OCI-LY1 (cell line): Measurements from ENCODE around the gene FAXC.

Experiments
- H2AFZ ChIP-seq: fragments of 200-600 bp; sonication (generic), shearing (Covaris generic); 2 replicates; pipeline ENCODE4 v1.6.0; 2014; ENCODE audit warnings: antibody characterized with exemption, mild to moderate bottlenecking, low read length
- H3F3A ChIP-seq: fragments of 200-600 bp; sonication (generic), shearing (Covaris generic); 2 replicates; pipeline ENCODE4 v1.6.0; 2014; ENCODE audit warnings: mild to moderate bottlenecking, antibody characterized with exemption, low read length, moderate library complexity; ENCODE audit not compliant: insufficient read depth
- H3K27ac ChIP-seq: fragments of 200-600 bp; sonication (generic); 2 replicates; pipeline ENCODE4 v1.5.1; 2014; ENCODE audit warnings: low read length, mixed run types, mild to moderate bottlenecking, low read depth; ENCODE audit not compliant: poor library complexity, severe bottlenecking
- H3K27me3 ChIP-seq: fragments of 200-600 bp; sonication (generic); 2 replicates; pipeline ENCODE4 v1.6.0; 2014; ENCODE audit warnings: antibody characterized with exemption, mild to moderate bottlenecking, low read length, moderate library complexity; ENCODE audit not compliant: insufficient read depth
- H3K36me3 ChIP-seq: fragments of 200-600 bp; sonication (generic); 2 replicates; pipeline ENCODE4 v1.6.1; 2014; ENCODE audit warnings: mild to moderate bottlenecking, antibody characterized with exemption, low read length, moderate library complexity, mixed read lengths; ENCODE audit not compliant: insufficient read depth
- H3K4me1 ChIP-seq: fragments of 200-600 bp; sonication (generic); 2 replicates; pipeline ENCODE4 v1.5.1; 2014; ENCODE audit warnings: mild to moderate bottlenecking, low read length, moderate library complexity; ENCODE audit not compliant: insufficient read depth, severe bottlenecking
- H3K4me2 ChIP-seq: fragments of 200-600 bp; sonication (generic), shearing (Covaris generic); 2 replicates; pipeline ENCODE4 v1.6.1; 2014; ENCODE audit warnings: low read length
- H3K4me3 ChIP-seq: fragments of 200-600 bp; sonication (generic); 2 replicates; pipeline ENCODE4 v1.5.1; 2014; ENCODE audit warnings: low read length, low read depth, mild to moderate bottlenecking, mixed read lengths; ENCODE audit not compliant: poor library complexity, severe bottlenecking
- H3K79me2 ChIP-seq: fragments of 200-600 bp; shearing (Covaris generic); 2 replicates; pipeline ENCODE4 v1.6.1; 2016; ENCODE audit warnings: mixed run types, low read length, mixed read lengths; ENCODE audit not compliant: insufficient read depth
- H3K9ac ChIP-seq: fragments of 200-600 bp; sonication (generic), shearing (Covaris generic); 2 replicates; pipeline ENCODE4 v1.6.1; 2014; ENCODE audit warnings: mild to moderate bottlenecking, low read length, mixed read lengths
- H3K9me2 ChIP-seq: fragments of 200-600 bp; sonication (generic), shearing (Covaris generic); 2 replicates; pipeline ENCODE4 v1.6.1; 2014; ENCODE audit warnings: low read depth, mild to moderate bottlenecking, low read length, mixed read lengths
- H3K9me3 ChIP-seq: fragments of 200-600 bp; shearing (Covaris generic); 2 replicates; pipeline ENCODE4 v1.6.1; 2014; ENCODE audit warnings: low read length, mixed read lengths
- H4K20me1 ChIP-seq: fragments of 200-600 bp; sonication (generic), shearing (Covaris generic); 2 replicates; pipeline ENCODE4 v1.6.0; 2016; ENCODE audit warnings: mild to moderate bottlenecking, low read length; ENCODE audit not compliant: insufficient read depth
- CTCF ChIP-seq: fragments of 200-600 bp; sonication (generic), shearing (Covaris generic); IDR thresholded peaks from 2 replicates; pipeline ENCODE4 v1.5.1; 2017; ENCODE audit warnings: mild to moderate bottlenecking, antibody characterized with exemption, low read length, moderate library complexity, mixed read lengths
- EZH2 ChIP-seq: fragments of 200-600 bp; sonication (generic), shearing (Covaris generic); IDR thresholded peaks from 2 replicates; pipeline ENCODE4 v1.8.0; 2017; ENCODE audit warnings: borderline replicate concordance, mixed run types, mild to moderate bottlenecking, antibody characterized with exemption, low read length, moderate library complexity, mixed read lengths

Gene FAXC

DNA sequence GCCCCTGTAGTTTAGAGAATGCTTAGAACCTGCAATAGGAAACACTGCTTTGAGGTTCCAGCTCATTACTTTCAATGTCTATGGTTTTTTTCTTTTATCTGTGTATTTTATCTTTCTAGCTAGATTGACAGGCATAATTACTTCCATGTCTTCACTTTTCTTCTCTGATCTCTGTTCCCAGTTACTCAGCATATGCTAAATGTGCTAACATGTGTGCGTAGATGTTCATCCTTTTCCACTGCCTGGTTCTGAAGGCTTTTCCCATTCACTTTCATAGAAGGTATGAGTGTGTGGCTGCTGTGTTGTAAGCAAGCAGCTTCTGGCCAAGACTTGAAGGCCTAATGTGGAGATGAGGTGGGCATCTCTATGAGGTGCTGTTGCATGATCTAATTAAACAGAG is 38.9 kb downstream of the FAXC start:
- no peaks in the 10 kb centered on the region for H3K9me2 ChIP-seq
- H3F3A ChIP-seq: no peaks in the 10 kb centered on the region
- no peaks in the 10 kb centered on the region for H4K20me1 ChIP-seq
- TF ChIP-seq EZH2 (no peak), CTCF (no peak)
- H3K9ac ChIP-seq: no peak overlapping the region
- H3K79me2 ChIP-seq: no peaks in the 10 kb centered on the region
- no peaks in the 10 kb centered on the region for H3K9me3 ChIP-seq
- H2AFZ ChIP-seq: no peak overlapping the region
- H3K36me3 ChIP-seq: no peaks in the 10 kb centered on the region
- no peak overlapping the region for H3K4me2 ChIP-seq
- no peak overlapping the region for H3K27ac ChIP-seq
- H3K4me3 ChIP-seq: no peak overlapping the region
- no peaks in the 10 kb centered on the region for H3K27me3 ChIP-seq
- no peaks in the 10 kb centered on the region for H3K4me1 ChIP-seq

GRCh38 chr6:99309557-99309956 is 39.9 kb downstream of the FAXC start:
- H3K36me3 ChIP-seq: no peaks in the 10 kb centered on the region
- no peak overlapping the region for H3K9ac ChIP-seq
- no peaks in the 10 kb centered on the region for H3K4me1 ChIP-seq
- no peak for TF ChIP-seq EZH2
- no peak for TF ChIP-seq CTCF
- H2AFZ ChIP-seq: no peak overlapping the region
- H3K79me2 ChIP-seq: no peaks in the 10 kb centered on the region
- no peaks in the 10 kb centered on the region for H4K20me1 ChIP-seq
- no peaks in the 10 kb centered on the region for H3K9me2 ChIP-seq
- no peak overlapping the region for H3K4me2 ChIP-seq
- H3K27ac ChIP-seq: no peak overlapping the region
- no peaks in the 10 kb centered on the region for H3K27me3 ChIP-seq
- no peaks in the 10 kb centered on the region for H3K9me3 ChIP-seq
- no peaks in the 10 kb centered on the region for H3F3A ChIP-seq
- no peak overlapping the region for H3K4me3 ChIP-seq

GRCh38 chr6:99308788-99309187 is 40.7 kb downstream of the FAXC start:
- Histone ChIP-seq H3K27ac (no peak overlapping the region), H4K20me1 (no peaks in the 10 kb centered on the region), H3K79me2 (no peaks in the 10 kb centered on the region), H3K4me3 (no peak overlapping the region), H3K27me3 (no peaks in the 10 kb centered on the region), H3K4me1 (no peaks in the 10 kb centered on the region), H3K9ac (no peak overlapping the region), H3K4me2 (no peak overlapping the region), H3K36me3 (no peaks in the 10 kb centered on the region), H3K9me2 (no peaks in the 10 kb centered on the region), H3F3A (no peaks in the 10 kb centered on the region), H3K9me3 (no peaks in the 10 kb centered on the region), H2AFZ (no peak overlapping the region)
- TF ChIP-seq CTCF: no peak
- TF ChIP-seq EZH2: no peak
